Kidney glomerular epithelial cell (primary cell): ENCODE data around the gene CPM.

ENCODE experiments used
- DNase-seq: peaks from one replicate; lab custom pipeline; 2025; lab: John Stamatoyannopoulos, UW

CPM gene

GRCh38 chr12:68932961-68933893 is at the start of gene CPM:
Gene CPM, minus strand, starts transcription at chr12:68933171. Its CDS starts 334 bp downstream, at chr12:68932837.
- DNase-seq, result peak; percentile 62

- no peak for DNase-seq
These were observed 48.5 kb upstream of the CPM start for GRCh38 chr12:68981516-68981915.

GRCh38 chr12:68980476-68981212 is 47.7 kb upstream of the CPM start:
- no peak for DNase-seq

GRCh38 chr12:68978678-68979077 is 45.7 kb upstream of the CPM start:
- no peak for DNase-seq

- DNase-seq, result peak; percentile 4
These were observed 45.1 kb upstream of the CPM start for GRCh38 chr12:68977909-68978610.

GRCh38 chr12:68977335-68977734 is 44.4 kb upstream of the CPM start:
- DNase-seq, result no peak

- DNase-seq, result peak; percentile 55
These were observed 43.4 kb upstream of the CPM start for GRCh38 chr12:68976395-68976841.

GRCh38 chr12:68975811-68976210 is 42.8 kb upstream of the CPM start:
- no peak for DNase-seq

GRCh38 chr12:68972595-68972994 is 39.6 kb upstream of the CPM start:
- no peak for DNase-seq

- peak; percentile 69 for DNase-seq
These were observed 38.4 kb upstream of the CPM start for GRCh38 chr12:68971404-68971803.

- DNase-seq, result no peak
These were observed 38.0 kb upstream of the CPM start for GRCh38 chr12:68970951-68971350.

- no peak for DNase-seq
These were observed 37.3 kb upstream of the CPM start for GRCh38 chr12:68970306-68970705.

- DNase-seq, result no peak
These were observed 34.1 kb upstream of the CPM start for GRCh38 chr12:68967046-68967445.

- no peak for DNase-seq
These were observed 31.1 kb upstream of the CPM start for GRCh38 chr12:68963856-68964745.

- DNase-seq, result no peak
These were observed 30.2 kb upstream of the CPM start for GRCh38 chr12:68962877-68963855.

- no peak for DNase-seq
These were observed 27.0 kb upstream of the CPM start for GRCh38 chr12:68959891-68960464.

- no peak for DNase-seq
These were observed 26.3 kb upstream of the CPM start for GRCh38 chr12:68959143-68959858.

GRCh38 chr12:68958322-68958721 is 25.4 kb upstream of the CPM start:
- no peak for DNase-seq

GRCh38 chr12:68957273-68957672 is 24.3 kb upstream of the CPM start:
- DNase-seq, result no peak
